ENCODE results near the gene NME9.

- no peak for TF ChIP-seq EZH2 (IDR thresholded peaks at IDR 0.05; ENCODE audit: low read length, missing control alignments)
- TF ChIP-seq, protein P1, sequence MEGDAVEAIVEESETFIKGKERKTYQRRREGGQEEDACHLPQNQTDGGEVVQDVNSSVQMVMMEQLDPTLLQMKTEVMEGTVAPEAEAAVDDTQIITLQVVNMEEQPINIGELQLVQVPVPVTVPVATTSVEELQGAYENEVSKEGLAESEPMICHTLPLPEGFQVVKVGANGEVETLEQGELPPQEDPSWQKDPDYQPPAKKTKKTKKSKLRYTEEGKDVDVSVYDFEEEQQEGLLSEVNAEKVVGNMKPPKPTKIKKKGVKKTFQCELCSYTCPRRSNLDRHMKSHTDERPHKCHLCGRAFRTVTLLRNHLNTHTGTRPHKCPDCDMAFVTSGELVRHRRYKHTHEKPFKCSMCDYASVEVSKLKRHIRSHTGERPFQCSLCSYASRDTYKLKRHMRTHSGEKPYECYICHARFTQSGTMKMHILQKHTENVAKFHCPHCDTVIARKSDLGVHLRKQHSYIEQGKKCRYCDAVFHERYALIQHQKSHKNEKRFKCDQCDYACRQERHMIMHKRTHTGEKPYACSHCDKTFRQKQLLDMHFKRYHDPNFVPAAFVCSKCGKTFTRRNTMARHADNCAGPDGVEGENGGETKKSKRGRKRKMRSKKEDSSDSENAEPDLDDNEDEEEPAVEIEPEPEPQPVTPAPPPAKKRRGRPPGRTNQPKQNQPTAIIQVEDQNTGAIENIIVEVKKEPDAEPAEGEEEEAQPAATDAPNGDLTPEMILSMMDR (conservative IDR thresholded peaks at IDR 0.05 in 1 of 2, IDR thresholded peaks at IDR 0.05 in 1 of 2; ENCODE audit: low read depth in 1 of 2, low read length in 2 of 2) = no peak
Measured at GRCh38 chr3:138367326-138367850, 37.7 kb upstream of the NME9 start.
